Measurements from ENCODE around the gene AATK.

- TF ChIP-seq, protein P1, sequence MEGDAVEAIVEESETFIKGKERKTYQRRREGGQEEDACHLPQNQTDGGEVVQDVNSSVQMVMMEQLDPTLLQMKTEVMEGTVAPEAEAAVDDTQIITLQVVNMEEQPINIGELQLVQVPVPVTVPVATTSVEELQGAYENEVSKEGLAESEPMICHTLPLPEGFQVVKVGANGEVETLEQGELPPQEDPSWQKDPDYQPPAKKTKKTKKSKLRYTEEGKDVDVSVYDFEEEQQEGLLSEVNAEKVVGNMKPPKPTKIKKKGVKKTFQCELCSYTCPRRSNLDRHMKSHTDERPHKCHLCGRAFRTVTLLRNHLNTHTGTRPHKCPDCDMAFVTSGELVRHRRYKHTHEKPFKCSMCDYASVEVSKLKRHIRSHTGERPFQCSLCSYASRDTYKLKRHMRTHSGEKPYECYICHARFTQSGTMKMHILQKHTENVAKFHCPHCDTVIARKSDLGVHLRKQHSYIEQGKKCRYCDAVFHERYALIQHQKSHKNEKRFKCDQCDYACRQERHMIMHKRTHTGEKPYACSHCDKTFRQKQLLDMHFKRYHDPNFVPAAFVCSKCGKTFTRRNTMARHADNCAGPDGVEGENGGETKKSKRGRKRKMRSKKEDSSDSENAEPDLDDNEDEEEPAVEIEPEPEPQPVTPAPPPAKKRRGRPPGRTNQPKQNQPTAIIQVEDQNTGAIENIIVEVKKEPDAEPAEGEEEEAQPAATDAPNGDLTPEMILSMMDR (IDR thresholded peaks at IDR 0.05; ENCODE audit: insufficient read depth, low read length): no peak
- TF ChIP-seq POLR2AphosphoS5 (IDR thresholded peaks at IDR 0.05; ENCODE audit: low read depth): no peak
- TF ChIP-seq, protein P2, sequence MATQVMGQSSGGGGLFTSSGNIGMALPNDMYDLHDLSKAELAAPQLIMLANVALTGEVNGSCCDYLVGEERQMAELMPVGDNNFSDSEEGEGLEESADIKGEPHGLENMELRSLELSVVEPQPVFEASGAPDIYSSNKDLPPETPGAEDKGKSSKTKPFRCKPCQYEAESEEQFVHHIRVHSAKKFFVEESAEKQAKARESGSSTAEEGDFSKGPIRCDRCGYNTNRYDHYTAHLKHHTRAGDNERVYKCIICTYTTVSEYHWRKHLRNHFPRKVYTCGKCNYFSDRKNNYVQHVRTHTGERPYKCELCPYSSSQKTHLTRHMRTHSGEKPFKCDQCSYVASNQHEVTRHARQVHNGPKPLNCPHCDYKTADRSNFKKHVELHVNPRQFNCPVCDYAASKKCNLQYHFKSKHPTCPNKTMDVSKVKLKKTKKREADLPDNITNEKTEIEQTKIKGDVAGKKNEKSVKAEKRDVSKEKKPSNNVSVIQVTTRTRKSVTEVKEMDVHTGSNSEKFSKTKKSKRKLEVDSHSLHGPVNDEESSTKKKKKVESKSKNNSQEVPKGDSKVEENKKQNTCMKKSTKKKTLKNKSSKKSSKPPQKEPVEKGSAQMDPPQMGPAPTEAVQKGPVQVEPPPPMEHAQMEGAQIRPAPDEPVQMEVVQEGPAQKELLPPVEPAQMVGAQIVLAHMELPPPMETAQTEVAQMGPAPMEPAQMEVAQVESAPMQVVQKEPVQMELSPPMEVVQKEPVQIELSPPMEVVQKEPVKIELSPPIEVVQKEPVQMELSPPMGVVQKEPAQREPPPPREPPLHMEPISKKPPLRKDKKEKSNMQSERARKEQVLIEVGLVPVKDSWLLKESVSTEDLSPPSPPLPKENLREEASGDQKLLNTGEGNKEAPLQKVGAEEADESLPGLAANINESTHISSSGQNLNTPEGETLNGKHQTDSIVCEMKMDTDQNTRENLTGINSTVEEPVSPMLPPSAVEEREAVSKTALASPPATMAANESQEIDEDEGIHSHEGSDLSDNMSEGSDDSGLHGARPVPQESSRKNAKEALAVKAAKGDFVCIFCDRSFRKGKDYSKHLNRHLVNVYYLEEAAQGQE (IDR thresholded peaks at IDR 0.05; ENCODE audit: insufficient replicate concordance, low read depth): no peak
Observed at GRCh38 chr17:81123052-81124048, 42.7 kb downstream of the AATK start.
